H9 (cell line): ENCODE measurements around the gene LKAAEAR1. TPM values are rescaled to one million over a fixed set of nuclear protein-coding genes. Genes with fewer than 3 reads are reported as not detected.

ENCODE experiments used
- DNase-seq: peaks from one replicate; pipeline ENCODE4 v3.0.0-alpha.2; 2017
- H2AFZ ChIP-seq: one replicate; pipeline ENCODE4 v1.6.1; 2013; ENCODE audit warnings: mild to moderate bottlenecking, low read length, control low read depth, moderate library complexity
- H2AK5ac ChIP-seq: 2 replicates; pipeline ENCODE4 v1.6.1; 2013; ENCODE audit warnings: low read length, control low read depth, mixed read lengths; ENCODE audit not compliant: insufficient read length
- H2BK120ac ChIP-seq: one replicate; pipeline ENCODE4 v1.6.1; 2013; ENCODE audit warnings: low read depth, mild to moderate bottlenecking, low read length, control low read depth, inconsistent platforms; ENCODE audit not compliant: poor library complexity, severe bottlenecking
- H2BK12ac ChIP-seq: 2 replicates; pipeline ENCODE4 v1.6.1; 2013; ENCODE audit warnings: low read length, control low read depth, mixed read lengths, low read depth; ENCODE audit not compliant: insufficient read length
- H2BK15ac ChIP-seq: 2 replicates; pipeline ENCODE4 v1.6.1; 2013; ENCODE audit warnings: low read depth, low read length, control low read depth
- H2BK20ac ChIP-seq: one replicate; pipeline ENCODE4 v1.6.1; 2013; ENCODE audit warnings: low read depth, mild to moderate bottlenecking, low read length, control low read depth, inconsistent platforms; ENCODE audit not compliant: poor library complexity, severe bottlenecking
- H2BK5ac ChIP-seq: 2 replicates; pipeline ENCODE4 v1.6.1; 2013; ENCODE audit warnings: low read length, control low read depth, mixed read lengths; ENCODE audit not compliant: insufficient read length
- H3K14ac ChIP-seq: 2 replicates; pipeline ENCODE4 v1.6.1; 2013; ENCODE audit warnings: low read length, control low read depth; ENCODE audit not compliant: insufficient read depth
- H3K18ac ChIP-seq: 2 replicates; pipeline ENCODE4 v1.6.1; 2013; ENCODE audit warnings: low read depth, mild to moderate bottlenecking, mixed read lengths, low read length, control low read depth; ENCODE audit not compliant: insufficient read length
- H3K23ac ChIP-seq: 2 replicates; pipeline ENCODE4 v1.6.1; 2013; ENCODE audit warnings: low read length, control low read depth, mixed read lengths, low read depth; ENCODE audit not compliant: insufficient read length
- H3K23me2 ChIP-seq: 2 replicates; pipeline ENCODE4 v1.6.1; 2013; ENCODE audit warnings: low read depth, mild to moderate bottlenecking, mixed read lengths, low read length, control low read depth; ENCODE audit not compliant: insufficient read length, poor library complexity, severe bottlenecking
- H3K27ac ChIP-seq: 2 replicates; pipeline ENCODE4 v1.5.1; 2013; ENCODE audit warnings: low read length, control low read depth, mixed read lengths, low read depth; ENCODE audit not compliant: insufficient read length
- H3K27me3 ChIP-seq: 2 replicates; pipeline ENCODE4 v1.6.1; 2013; ENCODE audit warnings: low read length, control low read depth, inconsistent platforms; ENCODE audit not compliant: insufficient read depth
- H3K4ac ChIP-seq: 2 replicates; pipeline ENCODE4 v1.6.1; 2013; ENCODE audit warnings: low read depth, mild to moderate bottlenecking, control low read depth, inconsistent platforms, low read length, moderate library complexity
- H3K4me1 ChIP-seq: 2 replicates; pipeline ENCODE4 v1.6.1; 2013; ENCODE audit warnings: low read length, control low read depth, inconsistent platforms; ENCODE audit not compliant: insufficient read depth
- H3K4me2 ChIP-seq: 2 replicates; pipeline ENCODE4 v1.6.1; 2013; ENCODE audit warnings: low read length, control low read depth, mixed read lengths; ENCODE audit not compliant: insufficient read length, insufficient read depth
- H3K56ac ChIP-seq: 2 replicates; pipeline ENCODE4 v1.6.1; 2013; ENCODE audit warnings: low read depth, mild to moderate bottlenecking, mixed read lengths, low read length, control low read depth; ENCODE audit not compliant: insufficient read length
- H3K79me1 ChIP-seq: 2 replicates; pipeline ENCODE4 v1.6.1; 2013; ENCODE audit warnings: low read depth, mild to moderate bottlenecking, moderate library complexity, low read length, control low read depth, inconsistent platforms; ENCODE audit not compliant: insufficient read depth, poor library complexity, severe bottlenecking
- H3K79me2 ChIP-seq: 2 replicates; pipeline ENCODE4 v1.6.1; 2013; ENCODE audit warnings: low read length, control low read depth, inconsistent platforms; ENCODE audit not compliant: insufficient read depth
- H3K9ac ChIP-seq: 2 replicates; pipeline ENCODE4 v1.6.1; 2013; ENCODE audit warnings: low read length, control low read depth, mixed read lengths; ENCODE audit not compliant: insufficient read length; ENCODE audit errors: extremely low read depth
- H3K9me3 ChIP-seq: one replicate; pipeline ENCODE4 v1.6.1; 2013; ENCODE audit warnings: low read depth, low read length, inconsistent platforms; ENCODE audit not compliant: control insufficient read depth
- H3T11ph ChIP-seq: one replicate; pipeline ENCODE4 v1.6.1; 2013; ENCODE audit warnings: mild to moderate bottlenecking, low read length, control low read depth, inconsistent platforms
- H4K20me1 ChIP-seq: one replicate; pipeline ENCODE4 v1.6.1; 2013; ENCODE audit not compliant: control insufficient read depth, insufficient read length, insufficient read depth
- H4K5ac ChIP-seq: 2 replicates; pipeline ENCODE4 v1.6.1; 2013; ENCODE audit warnings: low read depth, mild to moderate bottlenecking, mixed read lengths, low read length, control low read depth; ENCODE audit not compliant: insufficient read length
- H4K8ac ChIP-seq: replicated peaks from 2 replicates; pipeline ENCODE4 v1.6.1; 2013; ENCODE audit warnings: low read length, control low read depth, mixed read lengths, low read depth; ENCODE audit not compliant: insufficient read length
- H4K91ac ChIP-seq: 2 replicates; pipeline ENCODE4 v1.6.1; 2013; ENCODE audit warnings: low read depth, mild to moderate bottlenecking, moderate library complexity, mixed read lengths, low read length, control low read depth; ENCODE audit not compliant: insufficient read length
- H3K27ac Mint-ChIP-seq, 3 experiments: 2 replicates in 2 of 3; 3 replicates in 1 of 3; pipeline ENCODE4 v1.8.0; 2020 to 2021; ENCODE audit warnings: mixed read lengths in 3 of 3, mild to moderate bottlenecking in 1 of 3, moderate library complexity in 1 of 3
- H3K27me3 Mint-ChIP-seq: 2 replicates; pipeline ENCODE4 v1.8.0; 2021; ENCODE audit warnings: low read depth, mild to moderate bottlenecking, moderate library complexity, mixed read lengths
- H3K36me3 Mint-ChIP-seq, 3 experiments: 2 replicates in 2 of 3; 3 replicates in 1 of 3; pipeline ENCODE4 v1.8.0; 2020 to 2021; ENCODE audit warnings: low read depth in 3 of 3, mixed read lengths in 3 of 3; ENCODE audit not compliant: insufficient read depth in 1 of 3
- H3K4me1 Mint-ChIP-seq, 2 experiments: 2 replicates each; pipeline ENCODE4 v1.8.0; 2020; ENCODE audit warnings: mixed read lengths in 2 of 2
- H3K4me3 Mint-ChIP-seq, 2 experiments: 2 replicates in 1 of 2; 3 replicates in 1 of 2; pipeline ENCODE4 v1.8.0; 2020 to 2021; ENCODE audit warnings: mild to moderate bottlenecking in 2 of 2, mixed read lengths in 2 of 2, moderate library complexity in 1 of 2
- H3K9me3 Mint-ChIP-seq, 2 experiments: 2 replicates in 1 of 2; 3 replicates in 1 of 2; pipeline ENCODE4 v1.8.0; 2020; ENCODE audit warnings: mild to moderate bottlenecking in 2 of 2, mixed read lengths in 2 of 2, moderate library complexity in 1 of 2
- CTCF ChIP-seq: fragments of 200-600 bp; sonication (generic); conservative IDR thresholded peaks from 3 replicates; pipeline ENCODE4 v1.8.0; 2021; ENCODE audit warnings: antibody characterized with exemption, mild to moderate bottlenecking
- WGBS: extraction: QIAGEN DNeasy Blood & Tissue Kit; methylation state at CpG from one replicate; pipeline ENCODE4 v1.1.7; 2013; ENCODE audit warnings: missing lambda C conversion rate, low lambda C conversion rate, mixed read lengths; ENCODE audit not compliant: insufficient read length; ENCODE audit errors: extremely low coverage; 5-methylcytosine and 5-hydroxymethylcytosine counted together
- total RNA-seq: library from RNA; stranded (reverse); gene quantifications from 2 replicates; pipeline ENCODE4 v1.2.1, GENCODE V29; 2021

Gene LKAAEAR1
- total RNA-seq, 1 experiment from 2014 or later: 0.39 TPM

GRCh38 chr20:64104667-64105451, 20.7 kb upstream of the LKAAEAR1 start:
- Histone ChIP-seq H3K23ac (no peak overlapping the region), H4K8ac (no peak overlapping the region), H2BK12ac (no peak overlapping the region), H2BK15ac (no peak overlapping the region), H3K23me2 (no peaks in the 10 kb centered on the region), H3K79me1 (no peaks in the 10 kb centered on the region), H4K20me1 (no peaks in the 10 kb centered on the region), H3K27me3 (peaks cover 3% of the 10 kb centered on the region; the same call in 1 of the 2 replicates), H2AFZ (no peak overlapping the region), H2AK5ac (no peak overlapping the region), H3K4me2 (no peak overlapping the region), H4K91ac (no peak overlapping the region), H3K18ac (no peak overlapping the region), H3K56ac (no peak overlapping the region), H3K9ac (no peak overlapping the region), H3K4me1 (no peaks in the 10 kb centered on the region), H2BK20ac (no peak overlapping the region), H3T11ph (no peak overlapping the region), H3K27ac (no peak overlapping the region), H3K79me2 (no peaks in the 10 kb centered on the region), H3K14ac (no peak overlapping the region), H2BK5ac (no peak overlapping the region), H4K5ac (no peak overlapping the region), H2BK120ac (no peak overlapping the region), H3K9me3 (no peaks in the 10 kb centered on the region), H3K4ac (no peak overlapping the region)
- DNase-seq: no peak
- Mint-ChIP-seq H3K4me3 (no peak overlapping the region), H3K36me3 (no peaks in the 10 kb centered on the region), H3K27me3 (peaks cover 46% of the 10 kb centered on the region), H3K27ac (no peak overlapping the region), H3K9me3 (no peaks in the 10 kb centered on the region), H3K4me1 (peaks cover 9 to 14% of the 10 kb centered on the region in 2 experiments; a peak in 3 of 4 replicates)
- no peak for TF ChIP-seq CTCF
- whole genome bisulfite sequencing: no CpG with 5 or more reads among the region's 25 CpGs
